ENCODE data around the gene ST6GALNAC5.
"Not testable (repeated sequence)": the region's sequence is repeated elsewhere in the genome, so short reads cannot be mapped to it uniquely, and the experiment has no call there.

ST6GALNAC5 gene

DNA sequence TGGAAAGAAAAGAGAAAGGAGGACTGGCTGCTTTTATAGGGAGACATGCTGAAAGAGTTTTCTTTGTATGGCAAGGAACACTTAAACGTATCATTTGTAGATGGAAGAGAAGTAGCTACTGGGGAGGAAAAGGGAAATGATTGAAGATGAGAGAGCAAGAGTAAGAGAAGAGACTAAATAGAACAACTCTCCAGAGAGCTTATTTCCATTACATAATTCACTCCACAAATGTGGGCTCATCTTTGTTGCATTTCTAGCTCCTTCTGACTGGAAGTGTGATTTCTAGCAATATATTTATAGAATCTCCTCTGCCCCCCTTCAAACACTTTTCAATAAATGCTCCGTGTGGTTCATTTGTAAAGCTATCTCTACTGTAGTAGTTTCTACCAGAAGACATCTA lies 71.0 kb downstream of the ST6GALNAC5 start:
- no peak for DNase-seq (ENCODE audit: low read depth in 2 of 2)

DNA sequence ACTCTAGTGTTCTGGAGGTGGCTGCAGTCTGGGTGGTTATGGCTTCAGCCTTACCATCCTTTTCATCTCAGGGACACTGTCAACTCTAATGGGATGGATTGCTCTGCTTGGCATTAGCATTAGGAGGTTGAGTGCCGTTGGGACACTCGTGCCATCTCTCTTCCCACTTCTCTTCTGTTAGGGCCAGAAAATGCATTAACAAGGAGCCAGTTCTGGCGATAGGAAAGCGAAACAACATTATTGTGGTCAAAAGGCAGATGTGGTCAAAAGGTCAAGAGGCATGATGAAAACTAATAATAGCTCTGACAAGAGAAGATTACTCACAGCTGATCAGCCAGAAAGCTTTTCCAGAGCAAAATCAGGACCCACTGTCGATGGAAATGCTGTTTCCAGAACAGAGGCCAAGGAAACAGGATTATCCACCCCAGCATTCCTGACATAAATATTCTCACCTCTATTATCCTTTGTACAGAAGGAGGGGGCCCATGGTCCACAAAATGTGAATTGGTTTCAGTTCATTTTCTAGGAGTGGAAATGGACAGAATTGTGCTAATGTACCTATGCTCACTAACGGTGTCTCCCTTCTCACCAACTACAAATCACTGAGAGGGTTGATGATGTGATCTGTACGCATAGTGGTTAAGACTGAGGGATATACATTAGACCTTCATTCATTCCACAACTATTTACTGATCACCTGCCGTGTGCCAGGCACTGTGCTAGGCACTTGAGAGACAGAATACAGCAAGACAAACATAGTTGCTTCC lies 72.0 kb downstream of the ST6GALNAC5 start:
- no peak for DNase-seq (ENCODE audit: low read depth in 2 of 2)

DNA sequence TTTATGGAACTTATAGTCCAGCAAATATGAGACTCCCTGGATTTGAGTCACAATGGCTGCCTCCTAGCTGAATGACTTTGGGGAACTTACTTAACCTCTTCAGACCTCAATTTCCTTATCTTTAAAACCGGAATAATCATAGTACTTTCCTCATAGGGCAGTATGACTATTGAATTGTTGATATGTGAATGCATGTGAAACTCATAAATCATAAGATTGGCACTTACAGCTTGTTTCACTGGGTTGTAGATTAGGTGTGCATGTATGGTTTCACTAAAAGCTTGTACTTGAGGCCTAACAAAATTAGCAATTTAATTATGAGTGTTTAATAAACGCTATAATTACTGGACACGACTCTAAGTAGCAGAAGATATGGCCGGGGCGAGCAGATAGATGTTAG lies 72.5 kb downstream of the ST6GALNAC5 start:
- no peak for DNase-seq (ENCODE audit: low read depth in 2 of 2)

DNA sequence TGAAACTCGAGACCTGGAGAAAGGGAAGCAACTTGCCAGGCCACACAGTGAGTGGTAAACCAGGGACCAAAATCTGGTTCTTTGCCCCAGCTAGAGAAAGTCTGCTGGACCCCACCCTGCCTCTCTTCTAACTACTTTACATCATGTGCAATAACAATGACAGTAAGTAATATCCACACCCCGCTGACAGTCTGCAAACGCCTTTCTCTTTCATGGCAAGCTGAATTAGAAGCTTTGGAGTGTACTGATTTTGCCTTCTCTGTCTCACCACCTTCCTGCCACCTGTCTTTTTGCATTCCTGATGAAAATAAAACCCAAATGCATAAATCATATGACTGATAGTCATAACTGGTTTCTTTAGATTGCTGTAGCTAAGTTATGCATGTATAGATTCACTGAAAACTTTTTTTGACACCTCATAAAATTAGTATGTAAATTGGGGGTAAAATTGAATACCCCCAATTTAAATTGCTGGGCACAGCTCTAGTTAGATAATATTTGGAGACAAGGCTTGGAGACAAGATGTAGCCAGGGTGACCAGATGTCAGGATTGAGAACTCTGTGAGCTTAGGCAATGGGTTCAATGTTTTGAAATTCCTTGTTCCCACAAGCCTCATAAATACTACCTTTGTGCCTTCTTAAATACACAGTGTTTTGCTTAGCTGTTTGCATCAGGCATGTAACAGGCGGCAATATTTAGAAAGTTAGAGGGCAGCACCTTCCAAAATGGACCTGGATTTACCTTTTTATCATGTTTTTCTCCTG lies 73.5 kb downstream of the ST6GALNAC5 start:
- no peak for DNase-seq (ENCODE audit: low read depth in 2 of 2)

DNA sequence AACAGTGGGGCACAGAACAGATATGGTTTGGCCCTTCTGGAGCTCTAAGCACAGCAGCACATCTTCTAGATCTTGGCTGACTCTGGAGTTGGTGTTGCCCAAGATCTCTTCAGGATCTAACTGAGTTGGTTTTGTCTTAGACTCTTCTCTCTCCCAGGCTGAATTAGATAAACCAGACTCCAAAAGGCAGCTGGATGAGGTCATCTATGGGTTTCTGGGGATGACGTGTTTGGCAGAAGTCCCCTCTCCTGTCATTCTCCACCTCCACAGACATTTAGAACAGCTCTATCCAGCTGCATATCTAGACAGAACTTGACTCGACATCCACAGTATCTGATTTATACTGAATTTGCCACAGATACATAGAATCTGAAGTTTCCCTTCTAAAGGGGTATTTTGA lies 75.3 kb downstream of the ST6GALNAC5 start:
- no peak for DNase-seq (ENCODE audit: low read depth in 2 of 2)

DNA sequence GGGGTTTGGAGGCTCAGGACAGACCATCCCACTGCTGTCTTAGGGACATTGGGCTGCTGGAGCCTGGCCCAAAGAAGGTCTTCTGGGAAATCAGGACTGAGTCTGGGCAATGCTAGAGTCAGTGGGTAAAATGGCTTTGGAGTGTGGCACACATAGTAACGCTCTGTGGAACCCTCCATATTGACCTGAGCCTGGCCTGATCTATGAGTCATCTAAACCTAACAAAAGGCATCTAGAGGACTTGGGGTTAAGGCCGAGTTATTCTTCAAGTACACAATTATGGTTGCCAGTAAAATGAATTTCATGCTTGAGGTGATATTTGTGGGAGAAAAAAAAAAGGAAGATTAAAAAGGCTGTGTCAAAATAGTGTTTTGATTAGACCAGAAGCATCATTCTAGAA lies 77.7 kb downstream of the ST6GALNAC5 start:
- DNase-seq (ENCODE audit: low read depth in 2 of 2) = no peak

DNA sequence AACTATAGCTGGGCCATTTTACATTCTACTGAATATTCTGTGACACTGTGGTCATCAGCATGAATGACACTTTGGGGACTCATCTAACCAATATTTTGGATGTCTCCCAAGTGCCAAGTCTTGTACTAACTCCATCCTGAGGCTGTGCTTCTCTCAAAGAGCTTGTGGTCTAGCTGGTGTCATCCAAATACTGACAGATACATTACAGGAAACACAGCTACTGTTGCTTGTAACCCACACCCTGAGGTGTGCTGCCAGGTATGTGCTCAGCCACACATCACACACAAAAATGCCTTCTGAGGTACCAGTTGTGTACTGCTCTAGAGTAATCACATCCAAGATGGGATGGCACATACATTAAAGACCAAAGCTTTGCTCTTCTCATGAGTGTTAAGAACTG lies 81.6 kb downstream of the ST6GALNAC5 start:
- DNase-seq (ENCODE audit: low read depth in 2 of 2) = no peak

DNA sequence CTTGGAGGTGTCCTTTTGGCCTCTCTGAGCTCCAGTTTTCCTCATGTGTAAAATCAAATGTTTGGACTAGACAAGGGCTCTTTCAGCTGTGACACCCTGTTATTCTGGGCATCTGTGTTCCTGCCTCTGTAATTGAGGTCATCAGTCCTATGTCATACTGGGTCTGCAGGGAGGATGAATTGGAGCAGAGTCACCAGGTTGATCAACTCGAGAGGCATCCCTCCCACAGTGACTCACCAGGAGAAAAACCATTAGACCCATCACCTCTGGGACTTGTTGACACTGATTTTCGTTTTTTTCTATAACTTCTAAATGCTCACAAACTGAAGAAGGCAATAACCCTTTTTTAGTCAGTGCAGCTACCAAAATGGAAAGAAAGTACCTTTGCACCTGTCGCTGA lies 82.2 kb downstream of the ST6GALNAC5 start:
- DNase-seq (ENCODE audit: low read depth in 2 of 2) = no peak

DNA sequence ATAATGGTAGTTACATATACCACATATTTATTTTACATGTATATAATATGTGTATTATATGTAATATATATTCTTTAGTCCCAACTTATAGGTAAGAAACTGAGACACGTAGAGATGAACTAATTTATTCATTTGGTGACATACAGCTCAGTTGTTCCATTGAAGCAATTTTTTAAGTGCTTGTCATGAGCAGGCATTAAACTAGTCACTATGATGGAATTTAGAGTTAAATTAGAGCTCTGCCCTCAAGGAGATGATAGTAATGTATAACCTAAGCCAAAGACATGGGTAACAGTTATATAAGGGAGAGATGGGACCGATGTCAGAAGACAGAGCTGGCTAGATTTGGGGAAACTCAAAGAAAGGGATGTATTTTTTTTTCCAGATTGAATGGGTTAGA lies 83.0 kb downstream of the ST6GALNAC5 start:
- DNase-seq (ENCODE audit: low read depth in 2 of 2) = no peak

DNA sequence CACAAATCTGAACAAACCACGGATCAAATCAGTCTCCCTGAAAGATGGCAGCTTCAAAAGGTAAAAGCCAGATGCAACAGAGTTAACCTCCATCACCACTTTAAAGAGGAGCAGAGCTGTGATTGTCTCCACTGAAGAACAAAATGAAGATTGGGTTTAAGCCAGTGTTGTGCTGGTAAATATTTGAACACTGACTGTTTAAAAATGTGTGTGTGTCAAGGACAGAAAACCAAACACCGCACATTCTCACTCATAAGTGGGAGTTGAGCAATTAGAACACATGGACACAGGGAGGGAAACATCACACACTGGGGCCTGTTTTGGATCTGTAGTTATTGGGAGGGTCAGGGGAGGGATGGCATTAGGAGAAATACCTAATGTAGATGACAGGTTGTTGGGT lies 83.9 kb downstream of the ST6GALNAC5 start:
- no peak for DNase-seq (ENCODE audit: low read depth in 2 of 2)

DNA sequence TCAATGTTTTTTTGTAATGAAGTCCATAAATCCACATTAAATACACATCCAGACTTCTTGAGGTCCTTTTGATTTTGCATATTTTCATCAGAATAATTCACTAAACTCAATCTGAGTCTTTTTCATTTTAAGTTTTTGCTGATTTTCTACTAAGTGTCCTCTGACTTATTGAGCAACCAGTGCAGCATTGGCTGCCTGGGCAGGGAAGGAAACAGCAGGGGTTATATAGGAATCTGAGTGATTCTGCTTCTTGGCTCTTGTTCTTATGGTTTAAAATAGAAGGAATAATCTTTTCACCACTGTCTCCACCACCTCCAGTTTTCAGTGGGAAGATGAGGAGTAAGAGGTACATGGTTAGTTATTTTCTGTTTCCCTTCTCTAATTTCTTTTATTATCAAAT lies 88.4 kb downstream of the ST6GALNAC5 start:
- DNase-seq (ENCODE audit: low read depth in 2 of 2) = no peak

DNA sequence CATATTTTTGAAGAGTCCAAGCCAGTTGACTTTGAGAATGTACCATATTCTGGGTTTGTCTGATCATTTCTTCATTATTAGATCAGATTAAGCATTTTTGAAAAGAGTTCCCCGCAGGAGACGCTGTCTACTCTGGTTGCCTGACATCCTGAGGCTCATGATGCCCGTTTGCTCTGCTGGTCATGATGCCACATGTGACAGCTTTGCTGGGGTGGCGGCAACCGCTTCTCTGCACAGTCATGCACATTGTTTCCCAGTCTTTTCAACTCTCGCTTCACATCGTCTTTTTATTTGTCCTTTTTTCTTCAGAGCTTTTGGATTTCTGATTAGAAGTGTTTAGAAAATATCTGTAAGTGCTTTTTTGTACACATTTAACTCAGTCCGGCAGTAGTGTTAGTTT lies 90.7 kb downstream of the ST6GALNAC5 start:
- DNase-seq (ENCODE audit: low read depth in 2 of 2) = no peak

DNA sequence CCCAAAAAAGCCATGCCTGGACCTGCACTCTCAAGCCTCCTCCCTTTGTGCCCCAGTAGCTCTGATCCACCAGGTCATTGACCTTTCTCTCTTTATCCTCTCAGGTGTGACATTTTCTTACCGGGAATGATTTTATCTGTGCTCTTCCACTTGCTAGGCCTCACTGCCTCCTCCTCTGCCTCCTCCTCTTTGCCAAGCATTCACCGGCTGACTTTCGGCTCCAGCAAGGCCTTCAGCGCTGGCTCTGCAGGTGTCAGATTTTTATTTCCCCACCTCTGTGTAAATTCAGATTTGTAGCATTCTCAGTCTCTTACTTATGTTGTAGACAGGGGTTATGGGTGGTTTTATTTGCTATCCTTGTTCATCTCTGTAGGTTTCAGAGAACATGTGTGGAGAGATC lies 91.5 kb downstream of the ST6GALNAC5 start:
- DNase-seq (ENCODE audit: low read depth in 2 of 2) = no peak

DNA sequence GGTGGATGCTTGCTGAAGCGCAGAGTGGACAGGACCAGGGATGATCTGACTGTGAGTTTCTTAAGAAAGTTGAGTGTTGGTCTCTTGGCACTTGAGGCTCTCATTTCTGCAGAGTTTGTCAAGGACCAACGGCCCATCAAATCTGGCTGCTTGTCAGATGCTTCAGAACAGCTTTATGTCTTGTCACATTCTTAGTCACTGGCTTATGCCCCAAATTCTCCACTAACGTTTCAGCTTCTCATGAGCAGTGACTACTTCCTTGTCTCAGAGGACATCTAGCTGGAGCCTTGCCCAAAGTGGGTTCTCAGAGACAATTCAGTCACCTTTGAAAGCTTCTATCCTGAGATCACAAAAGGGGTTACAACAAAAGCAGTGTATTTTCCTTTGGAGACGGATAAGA lies 92.3 kb downstream of the ST6GALNAC5 start:
- DNase-seq (ENCODE audit: low read depth in 2 of 2) = no peak

DNA sequence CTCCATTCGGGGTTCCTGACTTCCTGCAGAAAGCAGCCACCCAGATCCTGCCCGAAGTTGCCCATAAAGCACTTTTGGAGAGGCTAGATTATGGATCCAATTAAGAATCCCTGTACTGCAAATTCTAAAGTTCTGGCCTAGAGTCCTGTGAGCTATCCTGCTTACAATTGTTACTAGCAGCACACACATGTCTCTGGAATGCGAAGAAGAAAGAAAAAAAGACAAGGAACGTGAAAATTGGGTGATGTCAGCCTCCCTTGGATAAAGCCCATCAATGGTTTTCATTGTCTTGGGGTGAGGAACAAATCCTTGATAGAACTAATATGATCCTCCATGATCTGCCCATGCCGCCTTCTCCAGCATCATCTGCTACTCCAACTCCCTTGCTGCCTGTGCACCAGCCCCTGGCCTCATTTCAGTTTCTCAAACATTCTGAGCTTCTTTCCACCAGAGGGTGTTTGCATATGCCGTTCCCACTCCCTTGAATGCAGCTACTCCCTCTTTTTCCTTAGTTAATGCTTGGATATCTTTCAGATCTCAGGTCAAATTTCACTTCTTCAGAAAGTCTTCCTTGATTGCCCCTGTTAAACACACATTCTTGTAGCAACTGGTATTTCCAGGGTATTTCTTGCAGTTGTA lies 94.0 kb downstream of the ST6GALNAC5 start:
- no peak for DNase-seq (ENCODE audit: low read depth in 2 of 2)

DNA sequence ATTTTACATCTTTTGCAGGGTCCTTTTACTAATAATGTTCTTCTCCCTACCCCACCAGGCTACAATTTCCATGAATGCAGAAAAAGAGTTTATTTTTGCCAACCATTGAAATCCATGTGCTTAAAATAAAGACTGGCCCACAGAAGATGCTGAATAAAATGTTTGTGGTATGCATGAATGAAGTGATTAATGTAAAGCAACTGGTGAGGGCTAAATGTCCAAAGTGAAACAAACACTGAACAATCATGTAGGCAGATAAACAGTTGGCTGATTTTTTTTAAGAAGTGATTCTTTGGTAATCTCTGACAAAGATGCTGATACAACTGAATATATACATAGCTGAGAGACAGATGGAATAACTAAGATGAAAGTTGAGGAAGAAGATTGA lies 94.5 kb downstream of the ST6GALNAC5 start:
- DNase-seq (ENCODE audit: low read depth in 2 of 2) = no peak

DNA sequence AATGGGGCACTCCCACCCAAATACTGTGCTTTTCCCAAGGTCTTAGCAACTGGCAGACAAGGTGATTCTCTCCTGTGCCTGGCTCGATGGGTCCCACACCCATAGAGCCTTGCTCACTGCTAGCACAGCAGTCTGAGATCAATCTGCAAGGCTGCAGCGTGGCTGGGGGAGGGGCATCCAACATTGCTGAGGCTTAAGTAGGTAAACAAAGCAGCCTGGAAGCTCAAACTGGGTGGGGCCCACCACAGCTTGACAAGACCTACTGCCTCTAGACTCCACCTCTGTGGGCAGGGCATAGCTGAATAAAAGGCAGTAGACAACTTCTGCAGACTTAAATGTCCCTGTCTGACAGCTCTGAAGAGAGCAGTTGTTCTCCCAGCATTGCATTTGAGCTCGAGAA lies 114.0 kb downstream of the ST6GALNAC5 start:
- not testable (repeated sequence) for DNase-seq (ENCODE audit: low read depth in 2 of 2)

DNA sequence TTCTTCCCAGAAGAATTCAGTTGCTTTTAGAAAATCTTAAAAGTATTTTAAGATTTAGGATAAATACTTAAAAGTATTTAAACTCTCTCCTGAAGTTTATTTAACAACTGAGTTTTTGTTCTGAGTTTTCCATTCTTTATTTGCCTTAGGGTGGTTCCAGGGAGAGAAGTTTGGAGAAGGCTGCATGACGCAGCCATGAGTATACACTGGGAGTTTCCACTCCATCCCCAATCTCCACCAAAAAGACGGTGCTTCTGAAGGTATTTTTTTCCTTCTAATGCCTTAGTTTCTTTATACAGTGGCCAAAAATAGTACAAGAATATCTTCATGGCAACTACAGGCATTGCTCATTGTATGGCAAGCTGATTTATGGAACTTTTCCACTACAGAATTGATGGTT lies 122.7 kb downstream of the ST6GALNAC5 start:
- DNase-seq (ENCODE audit: low read depth in 2 of 2) = no peak

DNA sequence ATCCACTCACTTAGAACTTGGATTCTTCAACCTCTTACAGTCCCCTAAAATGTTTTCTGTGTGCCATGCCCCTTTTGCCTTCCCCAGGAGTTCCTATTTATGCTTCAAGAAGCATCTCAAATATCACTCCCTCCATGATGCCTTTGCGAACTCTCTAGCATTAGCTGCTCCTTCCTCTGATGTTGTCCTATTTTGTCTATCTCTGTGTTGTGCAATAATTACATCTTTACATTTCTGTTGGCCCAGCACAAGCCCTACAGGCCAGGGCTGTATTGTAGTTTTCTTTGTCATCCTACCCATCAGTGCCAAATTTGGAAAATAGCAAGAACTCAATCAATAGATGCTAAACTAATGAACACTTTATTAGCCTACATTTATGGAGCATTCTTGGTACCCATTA lies 125.8 kb downstream of the ST6GALNAC5 start:
- DNase-seq (ENCODE audit: low read depth in 2 of 2) = no peak

DNA sequence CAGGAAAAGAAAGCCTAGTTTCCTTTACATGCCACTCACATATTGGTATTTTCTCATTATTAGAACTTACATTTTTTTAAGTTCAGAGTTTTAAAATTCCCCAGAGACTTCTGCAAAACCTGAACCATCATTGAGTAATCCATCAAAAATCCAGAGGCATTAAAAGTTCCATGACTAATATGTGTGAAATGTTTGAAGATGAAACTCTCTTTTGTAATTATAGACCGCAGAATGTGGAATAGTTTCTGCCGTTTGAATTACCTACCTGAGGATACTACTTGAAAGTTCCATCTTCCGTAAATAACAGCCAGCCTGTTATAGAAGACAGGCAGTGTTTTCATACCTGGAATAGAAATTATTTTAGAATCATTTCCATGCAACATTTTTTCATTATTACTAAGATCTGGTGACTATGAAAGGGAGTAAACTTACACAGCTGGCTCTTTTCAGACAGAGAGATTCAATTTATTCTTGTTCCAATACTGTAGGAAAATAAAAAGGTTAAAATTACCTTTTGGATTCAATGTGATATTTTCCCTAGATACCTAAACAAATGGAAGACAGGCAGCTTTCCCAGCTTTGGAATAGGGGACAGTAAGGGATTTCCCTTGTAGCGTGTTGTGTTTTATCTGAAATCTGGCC lies 131.4 kb downstream of the ST6GALNAC5 start:
- DNase-seq (ENCODE audit: low read depth in 2 of 2) = no peak

DNA sequence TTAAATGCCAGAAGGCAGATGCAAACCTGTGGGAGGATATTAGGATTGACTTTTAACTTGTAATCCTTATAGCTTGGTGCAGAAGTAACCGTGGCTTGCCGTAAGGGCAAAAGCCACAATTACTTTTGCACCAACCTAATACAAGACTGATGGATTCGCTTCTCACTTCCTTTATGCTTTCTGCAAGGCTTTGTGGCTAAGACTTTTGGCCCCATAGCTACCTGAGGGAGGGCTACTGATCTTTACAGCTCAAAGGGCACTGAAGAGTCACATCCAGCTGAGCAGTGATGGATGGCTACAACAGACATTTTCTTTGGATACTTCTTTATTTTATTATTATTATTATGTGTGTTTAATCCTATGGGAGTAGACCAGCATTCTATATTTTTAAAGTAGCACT lies 140.4 kb downstream of the ST6GALNAC5 start:
- no peak for DNase-seq (ENCODE audit: low read depth in 2 of 2)

DNA sequence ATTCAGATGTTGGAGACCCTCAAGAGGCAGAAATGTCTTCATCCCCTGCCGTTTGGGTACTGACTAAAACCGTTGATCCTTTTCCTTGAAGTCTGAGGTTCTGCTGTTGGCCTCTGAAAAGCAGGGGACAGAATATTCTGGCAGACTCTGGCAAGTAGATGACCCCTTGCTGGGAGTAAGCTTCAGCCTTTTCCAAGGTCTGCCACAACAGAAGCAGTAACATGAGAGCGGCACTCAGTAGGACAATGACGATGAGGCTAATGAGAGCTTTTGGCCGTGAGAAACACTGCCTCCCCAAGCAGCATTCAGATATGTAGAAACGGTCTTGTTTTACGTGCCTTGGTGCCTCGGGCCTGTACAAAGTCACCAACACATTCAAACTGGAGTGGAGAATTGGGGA lies 143.7 kb downstream of the ST6GALNAC5 start:
- no peak for DNase-seq (ENCODE audit: low read depth in 2 of 2)

DNA sequence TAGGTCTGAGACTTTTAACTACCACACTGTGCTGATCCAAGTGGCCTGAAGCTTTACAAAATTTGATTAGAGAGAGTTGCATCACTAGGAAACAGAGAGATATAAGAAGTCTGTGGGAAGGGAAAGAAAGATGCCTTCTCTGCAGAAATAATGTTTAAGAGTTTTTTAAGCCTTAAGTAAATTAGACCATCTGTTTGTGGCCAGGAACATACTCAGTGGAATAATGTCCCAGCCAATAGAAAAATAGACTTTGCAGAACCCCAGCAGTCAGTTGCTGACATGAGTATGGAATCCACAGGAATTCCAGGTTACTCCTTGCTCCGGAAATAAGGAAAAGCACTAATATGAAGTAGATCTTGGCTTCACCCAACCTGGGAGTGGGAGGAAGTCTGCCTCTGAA lies 144.8 kb downstream of the ST6GALNAC5 start:
- no peak for DNase-seq (ENCODE audit: low read depth in 2 of 2)

Data from stimulated activated CD4-positive, alpha-beta T cell treated with anti-CD3 and anti-CD28 coated beads, Interleukin-12 subunit alpha, Interleukin-12 subunit beta, amount 100 ng/mL, for 24 hours (primary cell).